ENCODE data around the gene PPP6R3. TPM values are rescaled to one million over a fixed set of nuclear protein-coding genes. Genes with fewer than 3 reads are reported as not detected.

PPP6R3 gene
- total and polyA plus RNA-seq, 2 of the 13 experiments (the other 11 are each of a cell fraction or from before 2014, with no cell fraction given): 41.2 to 83.4 TPM

DNA sequence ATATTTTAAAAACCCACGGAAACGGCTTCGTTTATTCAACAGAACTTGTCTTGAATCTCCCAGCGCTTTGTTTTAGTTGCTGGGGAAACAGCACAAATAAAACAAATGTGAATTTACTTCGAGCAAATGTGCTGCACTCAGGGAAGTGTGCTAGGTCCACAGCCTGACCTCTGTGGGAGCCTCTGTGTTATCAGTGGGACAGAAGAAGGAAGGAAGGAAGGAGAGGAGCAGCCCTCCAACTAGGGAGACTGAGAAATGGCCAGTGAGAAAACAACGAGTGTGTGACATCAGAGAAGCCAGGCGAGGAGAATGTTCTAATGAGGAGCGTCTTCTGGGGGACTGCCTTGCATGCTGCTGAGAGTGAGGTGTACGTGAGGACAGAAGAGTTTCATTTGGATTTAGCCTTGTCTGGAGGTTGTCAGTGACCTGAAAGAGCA is 42.7 kb downstream of the PPP6R3 start:
- no TSS peak for BruUV-seq (replicated peaks)
- no peak for FAIRE-seq
- 92% methylated on average over 9 of the region's 9 CpGs for WGBS (ENCODE audit: low lambda C conversion rate)
- Histone ChIP-seq H3K27ac (ENCODE audit: extremely low read length, insufficient read depth, low read length) (peak overlapping the region; percentile 31), H3K9ac (ENCODE audit: insufficient read depth, low read depth, low read length) (no peak overlapping the region), H3K4me2 (ENCODE audit: low read depth, low read length) (no peak overlapping the region), H3K9me3 (ENCODE audit: low read length) (no peaks in the 10 kb centered on the region), H3K79me2 (ENCODE audit: insufficient read depth, low read length) (peaks cover 98% of the 10 kb centered on the region), H3K27me3 (ENCODE audit: control insufficient read depth in 1 of 2, insufficient read depth in 2 of 2, low read length in 2 of 2) (no peaks in the 10 kb centered on the region), H3K4me3 (replicated peaks in 1 of 3; ENCODE audit: insufficient read depth in 1 of 3, low read depth in 2 of 3, low read length in 3 of 3) (no peak overlapping the region), H2AFZ (ENCODE audit: low read length) (no peak overlapping the region), H3K36me3 (replicated peaks in 1 of 2; ENCODE audit: control insufficient read depth in 1 of 2, insufficient read depth in 2 of 2, low read length in 2 of 2) (peaks cover 0 to 3% of the 10 kb centered on the region in 2 experiments; a peak in 2 of 5 replicates), H3K4me1 (ENCODE audit: insufficient read depth, low read length) (peaks cover 16% of the 10 kb centered on the region), H4K20me1 (ENCODE audit: insufficient read depth, low read length) (peaks cover 77% of the 10 kb centered on the region)
- POLR2A ChIA-PET: no interaction called here
- DNase-seq (ENCODE audit: low spot score): no peak
- CTCF ChIA-PET (ENCODE audit: low intra/inter-chr PET ratio, low total read pairs): no interaction called here
- TF ChIP-seq SP1 (IDR thresholded peaks at IDR 0.05): no peak
- no peak for TF ChIP-seq SP1 (CRISPR knock-in tag; IDR thresholded peaks at IDR 0.05)
- TF ChIP-seq, protein P1, sequence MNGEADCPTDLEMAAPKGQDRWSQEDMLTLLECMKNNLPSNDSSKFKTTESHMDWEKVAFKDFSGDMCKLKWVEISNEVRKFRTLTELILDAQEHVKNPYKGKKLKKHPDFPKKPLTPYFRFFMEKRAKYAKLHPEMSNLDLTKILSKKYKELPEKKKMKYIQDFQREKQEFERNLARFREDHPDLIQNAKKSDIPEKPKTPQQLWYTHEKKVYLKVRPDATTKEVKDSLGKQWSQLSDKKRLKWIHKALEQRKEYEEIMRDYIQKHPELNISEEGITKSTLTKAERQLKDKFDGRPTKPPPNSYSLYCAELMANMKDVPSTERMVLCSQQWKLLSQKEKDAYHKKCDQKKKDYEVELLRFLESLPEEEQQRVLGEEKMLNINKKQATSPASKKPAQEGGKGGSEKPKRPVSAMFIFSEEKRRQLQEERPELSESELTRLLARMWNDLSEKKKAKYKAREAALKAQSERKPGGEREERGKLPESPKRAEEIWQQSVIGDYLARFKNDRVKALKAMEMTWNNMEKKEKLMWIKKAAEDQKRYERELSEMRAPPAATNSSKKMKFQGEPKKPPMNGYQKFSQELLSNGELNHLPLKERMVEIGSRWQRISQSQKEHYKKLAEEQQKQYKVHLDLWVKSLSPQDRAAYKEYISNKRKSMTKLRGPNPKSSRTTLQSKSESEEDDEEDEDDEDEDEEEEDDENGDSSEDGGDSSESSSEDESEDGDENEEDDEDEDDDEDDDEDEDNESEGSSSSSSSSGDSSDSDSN (CRISPR knock-in tag; IDR thresholded peaks at IDR 0.05): no peak
- no peak for TF ChIP-seq ZNF546 (CRISPR knock-in tag; conservative IDR thresholded peaks at IDR 0.05)
- no peak for TF ChIP-seq PLRG1 (conservative IDR thresholded peaks at IDR 0.05)
- no peak for TF ChIP-seq HOXA9 (CRISPR knock-in tag; IDR thresholded peaks at IDR 0.05; ENCODE audit: borderline replicate concordance)
- no peak for TF ChIP-seq ZFAT (CRISPR knock-in tag; conservative IDR thresholded peaks at IDR 0.05)
- TF ChIP-seq, protein P2, sequence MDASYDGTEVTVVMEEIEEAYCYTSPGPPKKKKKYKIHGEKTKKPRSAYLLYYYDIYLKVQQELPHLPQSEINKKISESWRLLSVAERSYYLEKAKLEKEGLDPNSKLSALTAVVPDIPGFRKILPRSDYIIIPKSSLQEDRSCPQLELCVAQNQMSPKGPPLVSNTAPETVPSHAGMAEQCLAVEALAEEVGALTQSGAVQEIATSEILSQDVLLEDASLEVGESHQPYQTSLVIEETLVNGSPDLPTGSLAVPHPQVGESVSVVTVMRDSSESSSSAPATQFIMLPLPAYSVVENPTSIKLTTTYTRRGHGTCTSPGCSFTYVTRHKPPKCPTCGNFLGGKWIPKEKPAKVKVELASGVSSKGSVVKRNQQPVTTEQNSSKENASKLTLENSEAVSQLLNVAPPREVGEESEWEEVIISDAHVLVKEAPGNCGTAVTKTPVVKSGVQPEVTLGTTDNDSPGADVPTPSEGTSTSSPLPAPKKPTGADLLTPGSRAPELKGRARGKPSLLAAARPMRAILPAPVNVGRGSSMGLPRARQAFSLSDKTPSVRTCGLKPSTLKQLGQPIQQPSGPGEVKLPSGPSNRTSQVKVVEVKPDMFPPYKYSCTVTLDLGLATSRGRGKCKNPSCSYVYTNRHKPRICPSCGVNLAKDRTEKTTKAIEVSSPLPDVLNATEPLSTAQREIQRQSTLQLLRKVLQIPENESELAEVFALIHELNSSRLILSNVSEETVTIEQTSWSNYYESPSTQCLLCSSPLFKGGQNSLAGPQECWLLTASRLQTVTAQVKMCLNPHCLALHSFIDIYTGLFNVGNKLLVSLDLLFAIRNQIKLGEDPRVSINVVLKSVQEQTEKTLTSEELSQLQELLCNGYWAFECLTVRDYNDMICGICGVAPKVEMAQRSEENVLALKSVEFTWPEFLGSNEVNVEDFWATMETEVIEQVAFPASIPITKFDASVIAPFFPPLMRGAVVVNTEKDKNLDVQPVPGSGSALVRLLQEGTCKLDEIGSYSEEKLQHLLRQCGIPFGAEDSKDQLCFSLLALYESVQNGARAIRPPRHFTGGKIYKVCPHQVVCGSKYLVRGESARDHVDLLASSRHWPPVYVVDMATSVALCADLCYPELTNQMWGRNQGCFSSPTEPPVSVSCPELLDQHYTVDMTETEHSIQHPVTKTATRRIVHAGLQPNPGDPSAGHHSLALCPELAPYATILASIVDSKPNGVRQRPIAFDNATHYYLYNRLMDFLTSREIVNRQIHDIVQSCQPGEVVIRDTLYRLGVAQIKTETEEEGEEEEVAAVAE (CRISPR knock-in tag; IDR thresholded peaks at IDR 0.05; ENCODE audit: borderline replicate concordance): no peak
- no peak for TF ChIP-seq HDAC1 (CRISPR knock-in tag; IDR thresholded peaks at IDR 0.05)
- TF ChIP-seq, protein P3, sequence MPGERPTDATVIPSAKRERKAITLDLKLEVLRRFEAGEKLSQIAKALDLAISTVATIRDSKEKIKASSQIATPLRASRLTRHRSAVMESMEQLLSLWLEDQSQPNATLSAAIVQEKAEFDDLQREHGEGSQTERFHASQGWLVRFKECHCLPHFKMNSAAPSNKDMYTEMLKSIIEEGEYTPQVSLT (CRISPR knock-in tag; IDR thresholded peaks at IDR 0.05; ENCODE audit: borderline replicate concordance, low read depth): no peak
- no peak for TF ChIP-seq ARNT2 (CRISPR knock-in tag; IDR thresholded peaks at IDR 0.05; ENCODE audit: low read depth)
- TF ChIP-seq, protein P4, sequence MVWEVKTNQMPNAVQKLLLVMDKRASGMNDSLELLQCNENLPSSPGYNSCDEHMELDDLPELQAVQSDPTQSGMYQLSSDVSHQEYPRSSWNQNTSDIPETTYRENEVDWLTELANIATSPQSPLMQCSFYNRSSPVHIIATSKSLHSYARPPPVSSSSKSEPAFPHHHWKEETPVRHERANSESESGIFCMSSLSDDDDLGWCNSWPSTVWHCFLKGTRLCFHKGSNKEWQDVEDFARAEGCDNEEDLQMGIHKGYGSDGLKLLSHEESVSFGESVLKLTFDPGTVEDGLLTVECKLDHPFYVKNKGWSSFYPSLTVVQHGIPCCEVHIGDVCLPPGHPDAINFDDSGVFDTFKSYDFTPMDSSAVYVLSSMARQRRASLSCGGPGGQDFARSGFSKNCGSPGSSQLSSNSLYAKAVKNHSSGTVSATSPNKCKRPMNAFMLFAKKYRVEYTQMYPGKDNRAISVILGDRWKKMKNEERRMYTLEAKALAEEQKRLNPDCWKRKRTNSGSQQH (CRISPR knock-in tag; IDR thresholded peaks at IDR 0.05; ENCODE audit: low read depth): no peak
- TF ChIP-seq ZNF577 (CRISPR knock-in tag; IDR thresholded peaks at IDR 0.05; ENCODE audit: borderline replicate concordance, low read depth): no peak
- intact Hi-C loops (cut with micrococcal nuclease; ENCODE audit: unreplicated experiment) (no loop called here), in situ Hi-C loops (cut with HindIII; ENCODE audit: extremely low pct_ligation_motif_present, low pct_unique_long_range_greater_than_20kb) (no loop called here)
- ATAC-seq: no peak
